ENCODE measurements around the gene ULBP3.
"Not testable (repeated sequence)": the region's sequence is repeated elsewhere in the genome, so short reads cannot be mapped to it uniquely, and the experiment has no call there.

Gene ULBP3

DNA sequence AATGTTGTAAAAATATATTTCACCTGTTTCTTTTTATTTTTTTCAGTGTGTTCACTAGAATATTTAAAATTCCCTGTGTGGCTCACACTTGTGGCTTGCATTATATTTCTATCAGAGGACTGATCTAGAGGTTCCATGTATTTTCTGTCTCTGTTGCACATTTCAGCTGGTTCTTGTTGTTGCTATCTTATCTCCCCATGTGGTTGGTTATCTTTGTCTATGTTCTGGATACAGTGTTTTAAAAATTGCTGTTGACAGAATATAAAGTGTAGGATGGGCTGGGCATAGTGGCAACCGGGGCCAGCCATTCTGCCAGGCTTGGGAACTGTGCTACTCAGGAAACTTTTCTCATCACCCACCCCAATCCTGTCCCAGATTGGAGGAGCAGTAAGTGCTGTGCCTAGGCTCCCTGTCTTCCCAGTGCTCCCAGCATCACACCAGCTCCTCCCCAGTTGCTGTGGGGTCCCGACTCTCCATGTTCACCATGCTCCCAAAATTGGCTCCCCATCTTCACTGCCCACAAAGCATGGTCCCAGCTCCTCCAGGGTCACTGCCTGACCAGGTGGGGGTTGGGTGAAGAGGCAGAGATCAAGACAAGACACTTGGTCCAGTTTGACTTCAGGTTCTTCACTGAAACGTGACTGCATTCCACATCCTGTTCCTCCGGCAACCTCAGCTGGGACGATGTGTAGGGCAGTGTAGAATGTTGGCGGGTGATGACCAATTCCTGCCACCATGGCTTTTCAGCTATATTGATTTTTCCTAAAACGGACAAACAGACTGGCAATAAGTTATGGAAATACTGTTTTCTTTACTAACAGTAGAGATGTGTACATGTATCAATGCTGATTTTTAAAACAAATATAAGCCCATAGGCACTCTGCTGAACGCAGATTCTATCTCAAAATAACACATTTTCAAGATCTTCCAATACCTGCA is 55.8 kb downstream of the ULBP3 start:
- H3K36me3 Mint-ChIP-seq; H3K27ac Mint-ChIP-seq; DNase-seq (ENCODE audit: low spot score in 2 of 2); H3K4me3 Mint-ChIP-seq; ATAC-seq (ENCODE audit: low read depth); H3K9me3 Mint-ChIP-seq: not testable (repeated sequence)
- Mint-ChIP-seq H3K27me3 (peaks cover 37% of the 10 kb centered on the region), H3K4me1 (peaks cover 13% of the 10 kb centered on the region)

Measured in memory B cell (primary cell).